8988T (cell line): ENCODE data around the gene LINS1.
A peak's percentile ranks its signal among the peaks of the same experiment; 100 is the strongest.

Experiments used
- DNase-seq: peaks from one replicate; pipeline ENCODE4 v3.0.0; 2011

LINS1 gene, protein sequence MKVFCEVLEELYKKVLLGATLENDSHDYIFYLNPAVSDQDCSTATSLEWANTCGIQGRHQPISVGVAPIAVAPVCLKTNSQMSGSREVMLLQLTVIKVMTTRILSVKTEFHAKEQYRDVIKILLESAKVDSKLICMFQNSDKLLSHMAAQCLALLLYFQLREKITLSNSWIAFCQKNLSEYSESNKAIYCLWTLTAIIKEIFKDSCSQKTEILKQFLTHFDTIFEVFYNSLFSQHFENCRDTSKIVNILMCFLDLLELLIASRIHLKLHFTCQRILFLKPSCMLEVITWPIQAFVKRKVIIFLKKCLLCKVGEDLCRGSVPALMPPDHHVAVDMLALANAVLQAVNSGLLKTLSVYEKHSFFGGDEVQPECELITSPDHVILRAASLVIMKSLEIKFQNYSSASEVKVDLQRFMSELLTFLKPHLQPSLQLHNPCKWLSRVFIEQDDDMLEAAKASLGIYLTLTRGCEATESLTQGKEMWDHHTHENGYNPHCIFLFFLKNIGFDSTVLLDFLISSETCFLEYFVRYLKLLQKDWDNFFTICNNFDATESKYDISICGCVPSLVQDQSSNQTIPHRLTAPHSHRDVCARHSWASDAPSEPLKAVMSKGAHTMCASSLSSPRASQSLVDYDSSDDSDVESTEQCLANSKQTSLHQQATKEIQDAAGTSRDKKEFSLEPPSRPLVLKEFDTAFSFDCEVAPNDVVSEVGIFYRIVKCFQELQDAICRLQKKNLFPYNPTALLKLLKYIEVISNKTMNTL

DNA sequence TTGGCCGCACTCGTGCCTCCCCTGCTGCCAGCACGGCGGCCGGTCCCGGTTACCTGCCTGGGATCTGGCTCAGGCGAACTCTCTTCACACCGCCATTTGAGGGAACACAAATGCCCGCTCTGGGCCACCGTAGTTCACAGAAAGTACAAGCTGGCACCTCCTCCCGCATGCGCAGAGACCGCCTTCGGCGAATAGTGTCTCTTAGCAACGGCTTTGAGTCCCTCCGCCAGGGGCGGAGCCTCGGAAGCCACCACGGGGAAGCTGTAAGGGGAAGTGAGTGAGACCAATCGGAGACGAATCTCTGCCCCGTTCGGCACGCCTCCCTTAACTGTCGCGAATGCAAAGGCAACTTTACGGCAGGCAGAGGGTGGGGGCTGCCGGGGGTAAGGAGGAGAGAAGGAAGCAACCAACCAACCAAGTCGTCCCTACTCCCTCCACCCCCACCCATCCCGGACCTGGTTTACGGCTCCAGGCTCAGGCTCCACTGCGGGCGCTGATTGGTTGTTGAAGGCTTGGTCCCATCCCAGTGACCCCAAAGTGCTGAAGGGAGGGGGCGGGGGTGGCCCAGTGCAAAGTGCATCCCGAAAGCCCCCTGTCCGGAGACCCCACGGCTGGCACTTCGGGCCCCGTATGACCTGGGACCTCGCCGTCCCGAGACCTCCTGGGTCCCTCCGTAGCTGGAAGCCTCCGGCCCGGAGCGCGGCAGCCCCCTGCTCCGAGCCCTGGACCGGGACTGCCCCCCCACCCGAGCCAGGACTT lies at the start of gene LINS1, which contains the start of gene ASB7:
Gene LINS1, minus strand, starts transcription at position 121 of the 759 bp plus-strand sequence. CDS start 21,342 bp downstream, outside the sequence.
Gene ASB7, plus strand, starts transcription at position 526 of the 759 bp plus-strand sequence. CDS start 9,628 bp downstream, outside the sequence.
- DNase-seq = peak; percentile 33

DNA sequence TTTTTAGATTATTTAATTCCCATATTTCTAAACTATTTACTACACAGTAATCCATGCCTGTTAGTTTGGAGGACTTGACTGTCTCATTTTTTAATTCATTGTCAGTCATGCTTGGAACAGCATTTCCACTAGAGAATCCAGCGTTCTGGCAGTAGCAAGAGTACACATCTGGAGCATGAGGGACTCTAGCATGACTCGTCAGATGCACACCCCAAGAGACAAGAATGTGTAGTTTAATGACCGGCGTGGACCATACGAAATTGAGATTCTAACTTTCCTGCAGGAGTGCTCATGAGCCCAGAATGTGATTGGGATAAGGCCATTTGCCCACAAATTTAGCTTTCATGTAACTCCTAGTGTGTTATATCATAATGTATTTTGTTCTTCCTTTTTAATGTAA lies 49.3 kb upstream of the LINS1 start:
- no peak for DNase-seq

DNA sequence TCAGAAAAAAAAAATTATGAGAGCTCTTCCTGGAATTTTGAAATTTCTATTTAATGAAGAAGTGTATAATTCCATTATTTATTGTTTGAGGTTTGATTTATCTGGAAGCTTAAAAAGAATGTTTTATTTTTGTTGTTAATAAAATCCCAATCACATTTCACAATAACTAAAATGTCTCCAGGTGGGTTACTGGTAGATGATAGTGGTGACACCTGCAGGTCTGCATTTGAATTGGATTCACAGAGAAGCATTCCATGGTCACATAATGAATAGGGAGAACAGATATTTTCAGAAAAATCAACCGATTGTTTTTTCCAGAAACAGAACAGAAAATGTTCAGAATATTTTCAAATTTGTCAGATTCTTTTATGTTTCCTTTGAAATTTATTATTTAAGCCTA lies 48.7 kb upstream of the LINS1 start:
- DNase-seq = no peak

DNA sequence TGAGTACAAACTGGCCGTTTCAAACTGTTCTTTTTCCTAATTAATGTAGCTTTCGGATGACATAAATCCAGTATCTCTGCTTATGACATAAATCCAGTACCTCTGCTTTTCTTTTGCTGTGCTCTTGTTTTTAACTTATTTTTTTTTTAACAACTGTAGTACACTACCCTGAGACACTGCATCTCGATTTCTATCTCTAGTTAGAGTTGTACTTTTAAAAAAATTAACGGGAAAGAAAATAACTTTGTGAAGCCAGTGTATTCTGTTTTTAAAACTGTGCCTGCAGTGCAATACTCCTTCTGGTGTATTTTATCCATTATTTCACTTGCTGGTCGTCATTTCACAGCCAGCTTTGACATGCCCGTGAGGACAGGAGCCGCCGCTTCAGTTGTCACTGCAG lies 47.0 kb upstream of the LINS1 start:
- no peak for DNase-seq

GRCh38 chr15:100645671-100646070 lies 43.7 kb upstream of the LINS1 start:
- no peak for DNase-seq

GRCh38 chr15:100642950-100643338 lies 41.0 kb upstream of the LINS1 start:
- DNase-seq = no peak

DNA sequence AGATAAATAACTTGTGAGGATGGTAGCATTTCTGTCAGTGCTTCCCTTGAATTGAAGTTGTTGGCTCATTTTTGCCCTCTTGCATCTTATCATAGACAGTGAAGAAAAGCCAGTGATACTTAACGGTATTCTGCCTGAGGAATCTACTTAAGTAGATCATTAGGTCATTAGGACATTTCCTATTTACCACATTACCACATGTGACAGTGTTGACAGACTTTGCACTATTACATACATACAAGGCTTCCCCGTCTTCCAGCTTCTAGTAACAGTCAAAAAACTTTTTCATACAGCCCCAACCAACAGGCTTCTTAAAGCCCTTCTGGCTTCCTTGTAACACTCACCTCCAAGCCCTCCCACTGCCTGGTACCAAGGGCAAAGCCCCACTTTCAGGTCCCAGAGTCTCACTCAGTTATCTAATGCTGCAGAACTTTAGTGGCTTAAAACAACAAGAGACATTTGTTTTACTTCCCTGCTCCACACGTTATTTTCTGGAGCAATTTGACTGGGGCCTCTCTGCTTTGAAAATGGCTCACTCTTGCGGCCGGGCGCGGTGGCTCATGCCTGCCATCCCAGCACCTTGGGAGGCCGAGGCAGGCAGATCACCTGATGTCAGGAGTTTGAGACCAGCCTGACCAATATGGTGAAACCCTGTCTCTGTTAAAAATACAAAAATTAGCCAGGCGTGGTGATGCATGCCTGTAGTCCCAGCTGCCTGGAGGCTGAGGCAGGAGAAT lies 40.4 kb upstream of the LINS1 start:
- no peak for DNase-seq

GRCh38 chr15:100638177-100638730 lies 36.3 kb upstream of the LINS1 start:
- no peak for DNase-seq

- no peak for DNase-seq
Observed at GRCh38 chr15:100635406-100636071, 33.6 kb upstream of the LINS1 start.

- DNase-seq = no peak
Observed at GRCh38 chr15:100633763-100634075, 31.7 kb upstream of the LINS1 start.

GRCh38 chr15:100631831-100632230 lies 29.8 kb upstream of the LINS1 start:
- no peak for DNase-seq

DNA sequence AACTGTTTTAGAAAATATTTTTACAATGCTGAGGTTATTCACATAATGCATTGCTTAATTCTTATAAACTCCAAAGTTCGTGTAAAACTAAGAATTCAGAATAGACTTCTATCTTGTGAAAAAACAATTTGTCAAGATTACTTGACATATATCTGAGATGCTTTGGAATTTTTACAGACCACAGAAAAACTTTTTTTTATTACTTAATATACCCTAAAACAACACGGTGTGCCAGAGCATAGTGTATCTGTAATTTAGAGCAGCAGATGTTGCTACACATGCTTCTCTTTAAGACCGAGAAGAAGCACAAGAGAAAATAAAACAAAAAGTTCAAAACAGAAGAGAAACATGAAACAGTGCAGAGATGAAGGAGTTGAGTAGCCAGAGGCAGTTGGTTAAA lies 26.8 kb upstream of the LINS1 start:
- DNase-seq = no peak

DNA sequence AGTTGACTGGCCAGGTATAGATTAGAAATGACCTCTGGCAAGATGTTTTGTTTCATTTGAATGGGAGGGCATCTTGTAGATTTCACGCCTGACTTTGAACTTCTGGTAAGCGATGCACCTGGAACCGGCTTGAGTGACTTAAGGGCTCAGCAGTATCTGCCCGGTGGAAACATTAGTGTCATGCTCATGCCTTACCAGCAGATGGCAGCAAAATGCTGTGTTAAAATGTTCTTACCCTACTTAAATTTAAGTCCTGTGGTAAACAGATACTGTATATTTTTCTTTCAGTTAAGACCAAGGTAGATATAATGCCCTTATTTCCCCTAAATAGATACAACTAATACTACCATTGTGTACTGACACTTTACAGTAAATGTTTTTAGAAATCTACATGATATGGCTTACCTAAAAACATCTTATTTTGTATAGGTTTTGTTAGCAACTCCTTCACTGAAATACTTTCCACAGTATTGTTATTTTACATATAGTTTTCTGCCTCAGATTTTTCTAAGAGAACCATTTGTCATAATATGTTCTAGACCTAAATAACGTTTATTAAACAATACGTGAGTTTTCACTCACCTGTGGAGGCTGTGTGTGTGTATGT lies 25.9 kb upstream of the LINS1 start:
- DNase-seq = peak; percentile 18

GRCh38 chr15:100623301-100623700 lies 21.3 kb upstream of the LINS1 start:
- no peak for DNase-seq

DNA sequence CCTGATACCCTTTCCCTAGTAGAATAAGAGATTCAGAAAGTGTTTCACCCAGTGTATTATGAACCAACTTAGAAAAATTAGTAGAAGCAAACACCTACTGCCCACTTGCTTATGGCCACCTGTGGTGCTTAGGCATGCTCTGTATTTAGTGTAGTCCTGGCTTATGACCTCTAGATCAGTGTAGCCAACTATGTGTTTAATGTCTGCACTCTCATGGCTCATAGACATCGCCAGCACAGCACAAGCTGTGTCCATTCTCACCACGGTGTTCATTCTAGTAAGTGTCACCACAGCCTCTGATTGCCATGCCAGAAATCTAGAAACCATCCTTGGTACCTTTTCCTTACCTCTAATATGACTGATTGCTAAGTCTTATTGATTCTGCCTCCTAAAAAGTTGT lies 14.7 kb upstream of the LINS1 start:
- no peak for DNase-seq

DNA sequence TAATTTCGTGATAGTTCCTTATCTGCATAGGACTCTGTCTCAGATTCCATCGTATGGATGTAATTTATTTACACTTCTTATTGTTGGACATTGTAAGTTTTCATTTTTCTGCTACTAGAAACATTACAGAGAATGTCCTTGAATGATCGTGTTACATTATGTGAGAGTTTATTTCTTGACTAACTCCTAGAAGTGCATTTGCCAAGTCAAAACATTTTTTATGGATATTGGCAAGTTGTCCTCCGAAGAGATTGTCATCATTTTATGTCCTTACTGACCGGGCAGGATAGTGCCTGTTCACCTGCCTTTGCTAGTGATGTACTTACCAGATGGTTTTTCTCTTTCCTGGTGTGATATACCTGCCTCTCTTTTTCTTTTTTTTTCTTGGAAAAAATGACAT lies 13.8 kb upstream of the LINS1 start:
- DNase-seq = no peak

DNA sequence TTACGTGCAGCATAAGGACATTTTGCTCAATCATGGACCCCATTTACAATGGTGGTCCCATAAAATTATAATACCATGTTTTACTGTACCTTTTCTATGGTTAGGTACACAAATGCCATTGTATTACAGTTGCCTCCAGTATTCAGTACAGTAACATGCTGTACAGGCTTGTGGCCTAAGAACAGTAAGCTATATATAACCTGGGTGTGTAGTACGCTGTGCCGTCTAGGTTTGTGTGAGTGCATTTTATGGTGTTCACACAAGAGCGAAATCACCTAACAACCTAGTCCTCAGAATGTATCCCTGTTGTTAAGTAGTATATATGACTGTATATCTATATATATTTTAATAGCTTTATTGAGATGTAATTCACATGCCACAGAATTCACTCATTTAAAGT lies 12.9 kb upstream of the LINS1 start:
- no peak for DNase-seq

DNA sequence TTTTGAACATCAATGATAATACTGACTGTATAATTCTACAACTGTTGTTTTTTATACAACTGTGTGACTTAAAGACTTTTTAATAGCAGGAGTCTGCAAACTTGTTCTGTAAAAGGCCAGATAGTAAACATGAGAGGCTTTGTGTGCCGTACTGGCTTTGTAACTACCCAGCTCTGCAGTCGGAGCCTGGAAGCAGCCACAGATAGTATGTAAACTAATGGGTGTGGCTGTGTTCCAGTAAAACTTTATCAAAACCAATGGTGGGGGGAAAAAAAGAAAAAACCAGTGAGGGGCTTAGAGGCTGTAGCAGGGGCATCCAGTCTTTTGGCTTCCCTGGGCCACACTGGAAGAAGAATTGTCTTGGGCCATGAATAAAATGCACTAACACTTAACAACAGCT lies 12.4 kb upstream of the LINS1 start:
- no peak for DNase-seq

DNA sequence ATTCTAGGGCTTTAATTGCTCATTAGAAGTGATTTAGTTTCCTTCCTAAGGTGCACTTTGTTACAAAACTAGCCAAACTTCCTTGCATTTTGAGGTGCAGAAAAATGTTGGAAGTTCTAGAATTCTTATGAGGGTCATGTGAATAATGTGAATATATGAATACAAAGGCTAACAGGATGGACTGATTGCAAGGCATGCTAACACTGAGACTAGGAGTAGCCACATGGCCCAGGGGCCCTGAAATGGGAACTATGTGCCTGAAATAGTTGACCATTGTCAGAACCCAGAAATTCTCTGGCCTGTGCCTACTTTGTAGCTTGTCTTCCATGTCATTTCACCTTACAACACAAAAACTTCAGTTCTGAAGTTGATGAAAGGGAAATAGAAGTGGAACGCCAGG lies 11.2 kb upstream of the LINS1 start:
- no peak for DNase-seq

DNA sequence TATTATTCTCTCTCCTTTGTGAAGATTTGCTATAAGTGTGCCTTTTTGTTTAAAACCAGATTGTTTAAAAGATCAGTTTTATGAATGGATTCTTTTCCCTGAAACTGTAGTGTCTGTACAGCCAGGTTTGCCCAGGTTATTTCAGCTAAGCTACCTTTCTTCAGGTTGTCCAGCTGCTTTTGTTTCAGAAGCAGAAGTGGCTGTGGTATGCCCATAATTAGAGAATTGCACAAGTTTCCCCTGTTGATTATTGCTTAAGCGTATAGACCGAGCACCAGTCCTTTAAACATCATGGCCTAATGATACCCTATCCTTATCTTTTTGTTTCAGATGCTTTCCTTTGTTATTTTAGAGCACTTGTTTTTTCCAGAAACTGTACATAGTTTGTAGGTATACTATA lies 10.6 kb upstream of the LINS1 start:
- no peak for DNase-seq

DNA sequence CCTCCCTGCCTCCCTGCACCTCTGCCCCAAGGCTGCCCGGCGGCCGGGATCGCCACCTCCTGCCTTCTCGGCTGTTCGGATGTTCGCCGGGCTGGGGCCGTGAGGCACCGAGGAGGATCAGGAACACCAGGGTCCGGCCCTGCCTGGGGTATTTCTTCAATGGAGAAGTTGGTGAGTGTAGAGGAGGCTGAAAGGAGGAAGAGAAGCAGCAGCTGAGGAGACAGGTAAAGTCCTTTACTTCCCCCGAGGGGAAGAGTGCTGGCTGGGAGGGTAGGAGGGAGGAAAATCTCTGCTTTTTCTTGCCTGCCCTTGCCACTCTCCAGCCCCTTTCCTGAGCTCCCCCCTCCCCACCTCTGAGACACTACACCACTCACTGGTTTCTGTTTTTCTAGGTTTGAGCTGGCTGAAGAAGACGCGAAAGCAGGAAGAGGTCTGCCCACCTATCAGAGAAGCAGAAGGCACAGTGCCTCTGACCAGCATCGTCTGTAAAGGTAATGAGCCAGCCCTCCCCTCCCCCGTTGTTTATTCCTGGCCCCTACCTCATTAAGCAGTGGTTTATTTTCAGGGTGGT lies 924 bp upstream of the LINS1 start:
- DNase-seq = no peak
